GM19468 (cell line): Measurements from ENCODE around the gene BMPR2.
"Not testable (repeated sequence)": the region's sequence is repeated elsewhere in the genome, so short reads cannot be mapped to it uniquely, and the experiment has no call there.

Experiments used
- ATAC-seq: cut with Tn5 transposase; IDR thresholded peaks from one replicate; pipeline ENCODE4 v1.9.1; 2021; ENCODE audit warnings: mild to moderate bottlenecking, moderate library complexity, moderate number of reproducible peaks; ENCODE audit not compliant: unreplicated experiment; ENCODE audit errors: extremely low read depth

BMPR2 gene

DNA sequence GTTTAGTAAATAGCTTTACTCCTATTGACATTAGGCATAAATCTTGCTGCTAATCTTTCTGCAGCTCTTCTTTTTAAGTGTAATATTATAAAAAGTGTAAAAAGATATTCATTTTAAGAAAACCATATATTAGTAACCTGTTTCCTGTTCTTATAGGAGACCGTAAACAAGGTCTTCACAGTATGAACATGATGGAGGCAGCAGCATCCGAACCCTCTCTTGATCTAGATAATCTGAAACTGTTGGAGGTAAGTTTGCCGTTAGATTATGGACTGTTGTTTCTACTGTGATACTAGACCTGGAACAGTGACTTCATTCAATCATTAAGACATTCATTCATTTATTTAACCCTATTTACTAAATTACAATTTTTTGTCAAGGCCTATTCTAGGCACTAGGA lies 138.6 kb downstream of the BMPR2 start:
- ATAC-seq: no peak

DNA sequence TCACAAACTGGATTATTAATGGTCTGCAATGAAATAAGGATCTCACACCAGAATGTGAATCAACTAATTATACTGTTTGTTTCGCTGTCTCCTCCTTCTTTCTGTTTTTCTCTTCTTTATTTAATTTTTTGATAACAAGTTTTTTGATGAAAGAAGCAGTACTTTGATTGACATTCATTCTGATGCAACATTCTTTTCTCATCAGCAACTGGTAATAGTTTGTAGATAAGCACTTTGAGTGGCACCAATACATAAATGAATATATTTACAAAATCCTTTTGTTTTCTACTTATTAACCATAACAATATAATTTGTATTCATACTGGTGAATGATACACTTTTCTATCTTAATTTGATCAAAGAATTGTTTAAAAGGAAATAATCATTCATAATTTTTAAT lies 143.3 kb downstream of the BMPR2 start:
- ATAC-seq: no peak

DNA sequence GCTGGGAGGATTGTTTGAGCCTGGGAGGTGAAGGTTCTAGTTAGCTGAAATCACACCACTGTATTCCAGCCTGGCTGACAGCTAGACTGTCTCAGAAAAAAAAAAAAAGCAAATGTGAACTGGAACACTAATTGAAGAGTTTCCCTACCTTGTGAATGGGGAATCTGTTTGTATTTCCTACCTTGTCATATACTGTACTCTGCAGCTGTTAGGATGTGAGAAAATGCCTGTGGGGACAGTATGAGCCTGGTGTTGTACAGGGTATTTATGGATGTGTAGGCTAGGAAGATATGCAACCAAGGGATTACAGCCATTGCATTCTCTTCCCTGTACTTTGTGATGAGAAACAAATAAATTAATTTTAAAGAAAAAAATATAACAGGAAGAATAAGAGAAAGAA lies 145.3 kb downstream of the BMPR2 start:
- no peak for ATAC-seq

DNA sequence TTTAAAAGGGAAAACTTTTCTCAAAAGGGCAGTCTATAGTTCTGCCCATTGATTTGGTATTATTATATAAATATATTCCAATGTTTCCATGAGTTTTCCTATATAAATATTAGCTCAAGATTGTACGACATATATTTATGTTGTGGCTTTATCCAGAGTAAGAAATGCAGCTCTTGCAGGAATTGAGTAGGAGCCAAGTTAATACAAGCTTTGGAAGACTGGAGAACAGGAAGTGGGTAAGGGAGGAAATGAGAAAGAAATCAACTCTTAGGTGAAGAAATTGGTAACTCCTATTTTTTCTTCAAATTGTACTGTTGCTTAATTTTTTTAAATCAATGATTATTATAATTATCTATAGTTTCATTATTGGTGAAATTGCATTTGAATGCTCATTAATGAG lies 153.3 kb downstream of the BMPR2 start:
- ATAC-seq: no peak

DNA sequence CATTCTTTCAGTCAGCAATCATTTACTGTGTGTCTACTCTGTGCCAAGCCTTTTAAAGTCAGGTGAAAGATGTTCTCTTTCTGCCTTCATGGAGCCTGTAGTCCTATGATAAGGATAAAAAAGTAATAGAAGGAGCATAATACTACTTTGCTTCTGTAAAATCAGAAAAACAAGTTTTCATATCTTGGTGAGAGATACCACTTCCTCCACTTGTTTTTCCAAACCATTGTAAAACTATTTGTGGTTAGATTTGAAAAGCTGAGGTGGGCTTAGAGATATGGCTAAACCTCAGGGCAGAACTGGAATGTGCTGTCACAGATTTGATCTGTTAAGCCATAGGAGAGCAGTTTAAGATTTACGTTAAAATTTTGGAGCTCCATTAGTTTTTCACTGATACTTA lies 153.9 kb downstream of the BMPR2 start:
- ATAC-seq: no peak

DNA sequence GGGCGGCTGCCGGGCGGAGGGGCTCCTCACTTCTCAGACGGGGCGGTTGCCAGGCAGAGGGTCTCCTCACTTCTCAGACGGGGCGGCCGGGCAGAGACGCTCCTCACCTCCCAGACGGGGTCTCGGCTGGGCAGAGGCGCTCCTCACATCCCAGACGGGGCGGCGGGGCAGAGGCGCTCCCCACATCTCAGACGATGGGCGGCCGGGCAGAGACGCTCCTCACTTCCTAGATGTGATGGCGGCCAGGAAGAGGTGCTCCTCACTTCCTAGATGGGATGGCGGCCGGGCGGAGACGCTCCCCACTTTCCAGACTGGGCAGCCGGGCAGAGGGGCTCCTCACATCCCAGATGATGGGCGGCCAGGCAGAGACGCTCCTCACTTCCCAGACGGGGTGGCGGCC lies 159.2 kb downstream of the BMPR2 start:
- not testable (repeated sequence) for ATAC-seq

DNA sequence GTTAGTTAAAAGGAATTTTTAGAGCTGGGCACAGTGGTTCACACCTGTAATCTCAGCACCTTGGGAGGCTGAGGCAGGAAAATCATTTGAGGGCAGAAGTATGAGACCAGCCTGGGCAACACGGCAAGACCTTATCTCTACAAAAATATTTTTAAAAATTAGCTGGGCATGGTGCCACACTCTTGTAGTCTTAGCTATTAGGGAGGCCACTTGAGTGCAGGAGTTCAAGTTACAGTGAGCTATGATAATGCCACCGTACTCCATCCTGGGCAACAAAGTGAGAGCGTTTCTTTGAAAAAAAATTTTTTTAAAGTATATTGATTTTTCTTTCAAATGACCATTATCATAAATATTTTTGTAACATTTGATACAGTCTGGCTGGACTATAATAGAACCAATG lies 165.0 kb downstream of the BMPR2 start:
- no peak for ATAC-seq

DNA sequence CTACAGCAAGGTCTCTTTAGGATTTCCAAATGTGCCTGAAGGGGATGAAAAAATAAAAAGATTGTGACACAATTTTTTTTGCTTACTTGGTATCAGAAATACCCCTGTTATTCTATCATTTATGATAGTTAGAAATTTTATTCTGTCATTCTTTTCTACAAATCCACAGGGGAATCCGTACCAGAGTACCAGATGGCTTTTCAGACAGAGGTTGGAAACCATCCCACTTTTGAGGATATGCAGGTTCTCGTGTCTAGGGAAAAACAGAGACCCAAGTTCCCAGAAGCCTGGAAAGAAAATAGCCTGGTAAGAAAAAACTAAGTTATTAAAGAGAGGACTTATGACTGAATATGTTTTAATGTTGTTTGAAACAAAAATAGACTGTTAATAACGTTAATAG lies 166.0 kb downstream of the BMPR2 start:
- no peak for ATAC-seq

DNA sequence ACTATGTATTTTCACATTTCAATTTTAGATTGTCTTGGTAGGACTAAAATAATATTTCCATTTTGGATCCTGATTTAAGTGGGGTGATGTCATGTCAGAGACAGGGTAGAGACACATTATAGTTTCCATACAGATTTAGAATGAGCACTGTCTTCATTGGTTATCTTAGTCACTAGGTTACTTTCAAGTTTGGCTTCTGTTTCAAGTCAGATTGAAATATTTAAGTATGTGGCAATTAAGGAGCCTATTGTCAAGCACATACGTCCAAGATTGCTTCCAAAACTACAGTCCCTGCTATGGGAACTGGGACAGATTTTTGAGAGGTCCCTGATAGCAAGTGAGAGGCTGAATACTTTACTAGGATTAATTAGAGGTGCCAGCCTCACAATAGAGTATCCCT lies 169.4 kb downstream of the BMPR2 start:
- ATAC-seq: no peak

DNA sequence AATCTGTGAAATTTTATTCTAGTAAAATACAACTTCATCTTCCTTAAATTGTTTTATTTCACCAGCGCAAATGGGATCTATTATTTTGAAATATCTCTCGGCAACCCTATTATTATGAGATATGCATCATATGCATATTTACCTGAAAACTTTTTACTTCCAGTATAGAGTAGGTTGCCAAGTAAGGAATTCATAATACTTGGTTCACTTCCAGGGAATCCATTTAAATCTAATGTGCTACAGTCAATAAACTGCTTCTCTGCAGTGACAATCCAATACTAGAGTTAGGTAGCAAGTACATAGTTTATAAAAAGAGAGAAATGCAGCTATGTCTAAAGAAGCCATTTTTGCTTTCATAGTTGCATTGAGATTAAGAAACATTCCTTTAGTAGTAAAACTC lies 169.8 kb downstream of the BMPR2 start:
- no peak for ATAC-seq

DNA sequence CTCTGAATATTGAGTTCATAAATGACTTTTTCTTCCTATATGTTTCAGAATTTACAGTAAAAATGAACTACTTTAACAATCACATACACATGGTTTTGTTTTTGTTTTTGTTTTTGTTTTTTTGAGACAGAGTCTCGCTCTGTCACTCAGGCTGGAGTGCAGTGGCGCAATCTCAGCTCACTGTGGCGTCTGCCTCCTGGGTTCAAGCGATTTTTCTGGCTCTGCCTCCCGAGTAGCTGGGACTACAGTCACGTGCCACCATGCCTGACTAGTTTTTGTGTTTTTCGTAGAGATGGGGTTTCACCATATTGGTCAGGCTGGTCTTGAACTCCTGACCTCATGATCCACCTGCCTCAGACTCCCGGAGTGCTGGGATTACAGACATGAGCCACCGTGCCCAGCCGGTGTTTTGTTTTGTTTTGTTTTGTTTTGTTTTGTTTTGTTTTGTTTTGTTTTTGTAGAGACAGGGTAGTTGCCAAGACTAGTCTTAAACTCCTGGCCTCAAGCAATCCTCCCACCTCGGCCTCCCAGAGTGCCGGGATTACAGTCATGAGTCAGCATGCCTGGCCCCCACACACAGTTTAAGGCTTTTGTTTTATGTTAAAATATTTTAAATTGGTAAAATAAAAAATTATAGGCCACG lies 170.5 kb downstream of the BMPR2 start:
- not testable (repeated sequence) for ATAC-seq

DNA sequence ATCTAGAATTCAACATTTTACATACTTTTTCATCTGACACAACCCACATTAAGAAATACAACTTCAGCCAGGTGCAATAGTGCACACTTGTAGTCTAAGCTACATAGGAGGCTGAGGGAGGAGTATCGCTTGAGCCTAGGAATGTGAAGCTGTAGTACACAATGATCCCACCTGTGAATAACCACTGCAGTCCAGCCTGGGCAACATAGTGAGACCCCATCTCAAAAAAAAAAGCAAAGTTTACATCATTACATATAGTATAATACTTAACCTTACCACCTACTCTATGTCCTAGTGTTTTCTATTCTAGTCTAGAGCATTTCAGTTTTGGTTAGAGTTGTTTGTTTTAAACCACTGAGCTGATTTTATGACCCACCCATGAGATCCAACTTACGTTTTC lies 172.1 kb downstream of the BMPR2 start:
- no peak for ATAC-seq

DNA sequence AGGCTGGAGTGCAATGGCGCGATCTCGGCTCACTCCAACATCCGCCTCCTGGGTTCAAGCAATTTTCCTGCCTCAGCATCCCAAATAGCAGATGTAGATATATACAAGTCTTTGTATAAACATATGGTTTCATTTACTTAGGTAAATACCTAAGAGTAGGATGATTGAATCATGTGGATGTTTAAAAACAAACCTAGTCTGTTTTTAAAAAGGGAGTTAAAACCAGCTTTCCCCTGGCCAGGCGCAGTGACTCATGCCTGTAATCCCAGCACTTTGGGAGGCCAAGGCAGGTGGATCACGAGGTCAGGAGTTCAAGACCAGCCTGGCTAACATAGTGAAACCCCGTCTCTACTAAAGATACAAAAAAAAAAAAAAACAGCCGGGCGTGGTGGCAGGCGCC lies 174.9 kb downstream of the BMPR2 start:
- ATAC-seq: not testable (repeated sequence)

DNA sequence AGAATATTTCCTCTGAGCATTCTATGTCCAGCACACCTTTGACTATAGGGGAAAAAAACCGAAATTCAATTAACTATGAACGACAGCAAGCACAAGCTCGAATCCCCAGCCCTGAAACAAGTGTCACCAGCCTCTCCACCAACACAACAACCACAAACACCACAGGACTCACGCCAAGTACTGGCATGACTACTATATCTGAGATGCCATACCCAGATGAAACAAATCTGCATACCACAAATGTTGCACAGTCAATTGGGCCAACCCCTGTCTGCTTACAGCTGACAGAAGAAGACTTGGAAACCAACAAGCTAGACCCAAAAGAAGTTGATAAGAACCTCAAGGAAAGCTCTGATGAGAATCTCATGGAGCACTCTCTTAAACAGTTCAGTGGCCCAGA lies 179.2 kb downstream of the BMPR2 start:
- no peak for ATAC-seq

DNA sequence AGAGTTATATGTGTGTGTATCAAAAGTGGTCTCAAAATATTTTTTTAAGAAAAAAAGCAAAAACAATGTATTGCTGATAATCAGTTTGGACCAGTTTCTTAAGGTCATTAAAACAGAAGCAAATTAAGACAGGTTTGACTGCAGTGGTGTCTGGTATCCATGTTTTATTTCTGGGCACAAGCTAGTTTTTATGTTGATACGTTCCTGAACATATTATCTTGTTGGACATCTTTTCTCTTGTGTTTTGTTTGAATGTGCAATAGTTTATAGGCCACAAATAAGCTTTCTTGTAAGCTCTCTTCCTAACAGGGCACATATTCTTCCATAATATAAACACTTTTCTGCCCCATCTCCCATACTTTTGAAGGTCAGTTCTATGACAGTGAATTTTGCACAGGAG lies 184.1 kb downstream of the BMPR2 start:
- ATAC-seq: no peak

DNA sequence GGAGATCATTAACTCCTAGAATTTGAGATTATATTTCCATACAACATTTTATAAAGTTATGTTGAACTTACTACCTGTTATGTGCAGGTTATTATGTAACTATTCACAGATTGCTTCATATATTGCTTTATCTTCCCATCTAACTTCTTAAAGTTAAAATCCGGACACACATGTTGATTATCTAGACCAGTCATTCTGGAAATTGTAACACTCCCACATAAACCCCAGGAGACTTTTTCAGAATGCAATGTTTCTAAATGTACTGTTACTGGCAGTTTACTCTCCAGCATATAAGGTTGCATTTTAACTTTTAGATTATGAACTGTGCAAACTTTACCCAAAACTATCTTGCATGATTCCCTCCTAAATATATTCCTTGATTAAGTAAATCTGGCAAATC lies 188.1 kb downstream of the BMPR2 start:
- no peak for ATAC-seq

DNA sequence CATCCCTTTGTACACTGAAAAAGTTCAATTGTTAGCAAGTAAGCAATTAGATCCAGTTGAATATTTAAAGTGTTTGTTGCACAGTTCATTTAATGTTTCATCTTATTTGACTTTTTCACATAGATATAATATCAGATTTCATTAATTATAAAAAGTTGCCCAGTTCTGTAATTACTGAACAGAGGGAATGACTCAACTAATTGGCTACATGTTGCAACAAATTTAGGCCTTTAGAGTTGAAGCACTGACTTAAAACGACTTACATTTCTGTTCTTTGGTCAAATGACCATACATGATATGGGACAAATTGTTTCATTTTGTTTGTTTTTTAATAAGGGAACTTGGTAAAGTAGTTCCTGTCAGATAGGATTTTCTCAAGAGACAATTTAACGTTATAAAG lies 190.2 kb downstream of the BMPR2 start:
- ATAC-seq: no peak

DNA sequence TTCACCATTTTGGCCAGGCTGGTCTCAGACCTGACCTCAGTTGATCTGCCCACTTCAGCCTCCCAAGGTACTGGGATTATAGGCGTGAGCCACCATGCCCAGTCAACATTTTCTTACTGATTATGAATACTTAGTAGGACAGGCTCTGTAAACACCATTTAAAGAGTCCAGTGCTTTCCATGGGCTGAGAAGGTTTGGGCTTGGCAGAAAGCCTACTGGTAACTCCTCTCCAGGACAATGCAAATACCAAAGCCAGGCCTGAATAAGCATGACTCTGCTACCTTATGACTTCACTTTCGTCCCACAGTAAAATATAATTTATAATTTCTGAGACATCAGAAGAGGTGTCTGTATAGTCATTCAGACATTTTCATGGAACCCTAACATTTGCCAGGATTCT lies 198.4 kb downstream of the BMPR2 start:
- no peak for ATAC-seq

DNA sequence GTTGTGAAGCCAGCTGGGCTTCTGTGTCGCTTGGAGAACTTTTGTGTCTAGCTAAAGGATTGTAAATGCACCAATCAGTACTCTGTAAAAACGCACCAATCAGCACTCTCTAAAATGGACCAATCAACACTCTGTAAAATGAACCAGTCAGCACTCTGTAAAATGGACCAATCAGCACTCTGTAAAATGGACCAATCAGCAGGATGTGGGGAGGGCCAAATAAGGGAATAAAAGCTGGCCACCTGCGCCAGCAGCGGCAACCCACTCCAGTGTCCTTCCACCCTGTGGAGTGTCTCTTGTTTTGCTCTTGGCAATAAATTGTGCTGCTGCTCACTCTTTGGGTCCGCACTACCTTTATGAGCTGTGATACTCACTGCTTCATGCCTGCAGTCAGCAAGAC lies 199.1 kb downstream of the BMPR2 start:
- ATAC-seq: not testable (repeated sequence)

DNA sequence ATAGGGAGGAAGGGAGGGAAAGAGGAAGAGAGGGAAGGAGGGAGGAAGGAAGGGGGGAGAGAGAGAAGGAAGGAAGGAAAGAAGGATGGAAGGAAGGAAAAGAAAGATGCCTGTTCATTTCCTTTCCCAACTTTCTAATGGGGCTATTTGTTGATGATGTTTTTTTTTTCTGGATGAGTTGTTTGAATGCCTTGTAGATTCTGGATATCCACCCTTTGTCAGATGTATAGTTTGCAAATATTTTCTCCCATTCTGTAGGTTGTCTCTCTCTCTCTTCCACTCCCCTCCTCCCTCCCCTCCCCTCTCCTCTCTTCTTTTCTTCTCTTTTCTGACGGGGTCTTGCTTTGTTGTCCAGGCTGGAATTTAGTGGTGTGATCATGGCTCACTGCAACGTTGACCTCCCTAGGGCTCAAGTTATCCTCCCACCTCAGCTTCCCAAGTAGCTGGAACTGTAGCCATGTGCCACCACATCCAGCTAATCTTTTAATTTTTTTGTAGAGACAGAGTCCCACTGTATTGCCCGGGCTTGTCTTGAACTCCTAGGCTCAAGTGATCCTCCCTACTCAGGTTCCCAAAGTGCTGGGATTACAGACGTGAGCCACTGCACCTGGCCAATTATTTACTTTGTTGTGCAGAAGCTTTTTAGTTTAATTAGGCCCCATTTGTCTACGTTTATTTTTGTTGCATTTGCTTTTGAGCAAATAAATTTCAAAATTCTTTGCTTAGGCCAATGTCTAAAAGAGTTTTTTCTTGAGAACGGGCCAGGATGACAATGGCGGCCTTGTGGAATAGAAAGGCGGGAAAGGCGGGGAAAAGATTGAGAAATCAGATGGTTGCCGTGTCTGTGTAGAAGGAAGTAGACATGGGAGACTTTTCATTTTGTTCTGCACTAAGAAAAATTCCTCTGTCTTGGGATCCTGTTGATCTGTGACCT lies 201.4 kb downstream of the BMPR2 start:
- ATAC-seq: no peak

DNA sequence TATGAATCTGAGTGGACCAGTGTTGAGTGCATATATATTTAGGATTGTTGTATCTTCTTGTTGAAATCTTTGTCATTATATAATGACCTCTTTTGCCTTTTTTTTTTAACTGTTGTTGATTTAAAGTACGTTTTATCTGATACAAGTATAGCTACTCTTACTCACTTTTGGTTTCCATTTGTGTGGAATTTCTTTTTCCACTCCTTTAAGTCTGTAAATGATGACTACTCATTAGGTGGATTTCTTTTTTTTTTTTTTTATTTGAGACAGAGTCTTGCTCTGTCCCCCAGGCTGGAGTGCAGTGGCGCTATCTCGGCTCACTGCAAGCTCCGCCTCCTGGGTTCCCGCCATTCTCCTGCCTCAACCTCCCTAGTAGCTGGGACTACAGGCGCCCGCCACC lies 206.7 kb downstream of the BMPR2 start:
- not testable (repeated sequence) for ATAC-seq
